WI38 (cell line): ENCODE results near the gene CNNM1.

Experiments
- H3K4me3 ChIP-seq: 2 replicates; pipeline ENCODE4 v1.5.1; 2011; ENCODE audit warnings: low read depth, mild to moderate bottlenecking, control low read depth, low read length
- CTCF ChIP-seq: IDR thresholded peaks from 2 replicates; pipeline ENCODE4 v1.5.1; 2012; ENCODE audit warnings: low read depth, mild to moderate bottlenecking, control low read depth, low read length

CNNM1 gene

GRCh38 chr10:99331207-99331803 is 2.1 kb downstream of the CNNM1 start:
- H3K4me3 ChIP-seq: no peak overlapping the region
- no peak for TF ChIP-seq CTCF

GRCh38 chr10:99337311-99337811 is 8.2 kb downstream of the CNNM1 start:
- TF ChIP-seq CTCF: no peak
- no peak overlapping the region for H3K4me3 ChIP-seq

GRCh38 chr10:99337901-99338300 is 8.7 kb downstream of the CNNM1 start:
- no peak overlapping the region for H3K4me3 ChIP-seq
- no peak for TF ChIP-seq CTCF

- no peak for TF ChIP-seq CTCF
Measured at GRCh38 chr10:99339077-99339476, 9.9 kb downstream of the CNNM1 start.

GRCh38 chr10:99339563-99340047 is 10.4 kb downstream of the CNNM1 start:
- no peak for TF ChIP-seq CTCF
- no peak overlapping the region for H3K4me3 ChIP-seq

More at GRCh38 chr10:99339077-99339476, 9.9 kb downstream of the CNNM1 start:
- H3K4me3 ChIP-seq: no peak overlapping the region

- no peak for TF ChIP-seq CTCF
- H3K4me3 ChIP-seq: no peak overlapping the region
Measured at GRCh38 chr10:99340650-99341049, 11.5 kb downstream of the CNNM1 start.

GRCh38 chr10:99341248-99341647 is 12.1 kb downstream of the CNNM1 start:
- no peak overlapping the region for H3K4me3 ChIP-seq
- TF ChIP-seq CTCF: no peak
